NT2/D1 (cell line): Measurements from ENCODE around the gene CAMK2D.

Experiments
- DNase-seq: peaks from one replicate; pipeline ENCODE4 v3.0.0-alpha.2; 2011; ENCODE audit warnings: low read depth, low spot score
- H3K27me3 ChIP-seq: 2 replicates; pipeline ENCODE4 v1.6.0; 2011; ENCODE audit warnings: mild to moderate bottlenecking; ENCODE audit not compliant: insufficient read length, insufficient read depth
- H3K36me3 ChIP-seq: 2 replicates; pipeline ENCODE4 v1.6.1; 2011; ENCODE audit warnings: mild to moderate bottlenecking, low read length, mixed read lengths; ENCODE audit not compliant: insufficient read depth, insufficient read length
- H3K4me1 ChIP-seq: 2 replicates; pipeline ENCODE4 v1.5.1; 2011; ENCODE audit not compliant: insufficient read depth, insufficient read length
- H3K4me3 ChIP-seq: 2 replicates; pipeline ENCODE4 v1.5.1; 2011; ENCODE audit warnings: low read depth; ENCODE audit not compliant: insufficient read length
- H3K9ac ChIP-seq: 2 replicates; pipeline ENCODE4 v1.6.0; 2011; ENCODE audit warnings: low read depth; ENCODE audit not compliant: insufficient read length
- H3K9me3 ChIP-seq: 2 replicates; pipeline ENCODE4 v1.5.1; 2011; ENCODE audit warnings: mild to moderate bottlenecking, low read length; ENCODE audit not compliant: insufficient read depth
- SUZ12 ChIP-seq: IDR thresholded peaks from 2 replicates; pipeline ENCODE4 v1.6.1; 2011; ENCODE audit not compliant: insufficient read length, insufficient read depth; ENCODE audit errors: extremely low read depth
- YY1 ChIP-seq: IDR thresholded peaks from 2 replicates; pipeline ENCODE4 v1.6.1; 2011; ENCODE audit not compliant: insufficient read length, insufficient read depth
- ZNF274 ChIP-seq: IDR thresholded peaks from 2 replicates; pipeline ENCODE4 v1.6.1; 2011; ENCODE audit warnings: mild to moderate bottlenecking, low read depth, low read length

Gene CAMK2D

GRCh38 chr4:113482325-113482724 is 279.2 kb downstream of the CAMK2D start:
- Histone ChIP-seq H3K9ac (no peak overlapping the region), H3K9me3 (peaks cover 8% of the 10 kb centered on the region; the same call in 1 of the 2 replicates), H3K27me3 (no peaks in the 10 kb centered on the region), H3K4me1 (no peaks in the 10 kb centered on the region), H3K4me3 (no peak overlapping the region), H3K36me3 (no peaks in the 10 kb centered on the region)
- no peak for DNase-seq
- no peak for TF ChIP-seq SUZ12
- TF ChIP-seq ZNF274: no peak
- TF ChIP-seq YY1: no peak

- no peak for DNase-seq
- no peaks in the 10 kb centered on the region for H3K4me1 ChIP-seq
- H3K36me3 ChIP-seq: no peaks in the 10 kb centered on the region
- H3K9me3 ChIP-seq: peaks cover 13% of the 10 kb centered on the region
- no peaks in the 10 kb centered on the region for H3K27me3 ChIP-seq
- TF ChIP-seq ZNF274 (no peak), YY1 (no peak), SUZ12 (no peak)
- H3K9ac ChIP-seq: no peak overlapping the region
- H3K4me3 ChIP-seq: no peak overlapping the region
Observed at GRCh38 chr4:113481820-113482219, 279.7 kb downstream of the CAMK2D start.

- H3K36me3 ChIP-seq: no peaks in the 10 kb centered on the region
Observed at GRCh38 chr4:113480109-113480508, 281.4 kb downstream of the CAMK2D start.

GRCh38 chr4:113478032-113478431 is 283.5 kb downstream of the CAMK2D start:
- H3K36me3 ChIP-seq: no peaks in the 10 kb centered on the region
- H3K4me1 ChIP-seq: no peaks in the 10 kb centered on the region
- TF ChIP-seq YY1: no peak
- no peak for TF ChIP-seq ZNF274
- TF ChIP-seq SUZ12: no peak
- no peak for DNase-seq
- H3K4me3 ChIP-seq: no peak overlapping the region
- no peak overlapping the region for H3K9ac ChIP-seq
- peaks cover 19% of the 10 kb centered on the region for H3K9me3 ChIP-seq
- no peaks in the 10 kb centered on the region for H3K27me3 ChIP-seq

More at GRCh38 chr4:113480109-113480508, 281.4 kb downstream of the CAMK2D start:
- H3K4me1 ChIP-seq: no peaks in the 10 kb centered on the region
- H3K27me3 ChIP-seq: no peaks in the 10 kb centered on the region
- peaks cover 19% of the 10 kb centered on the region for H3K9me3 ChIP-seq
- no peak overlapping the region for H3K9ac ChIP-seq
- H3K4me3 ChIP-seq: no peak overlapping the region
- DNase-seq: no peak
- no peak for TF ChIP-seq YY1
- TF ChIP-seq SUZ12: no peak

GRCh38 chr4:113476800-113477199 is 284.7 kb downstream of the CAMK2D start:
- Histone ChIP-seq H3K4me1 (no peaks in the 10 kb centered on the region), H3K27me3 (no peaks in the 10 kb centered on the region), H3K36me3 (no peaks in the 10 kb centered on the region), H3K9ac (no peak overlapping the region), H3K9me3 (peaks cover 19% of the 10 kb centered on the region), H3K4me3 (no peak overlapping the region)
- TF ChIP-seq ZNF274: no peak
- TF ChIP-seq SUZ12: no peak
- no peak for TF ChIP-seq YY1
- no peak for DNase-seq

GRCh38 chr4:113474017-113474416 is 287.5 kb downstream of the CAMK2D start:
- no peaks in the 10 kb centered on the region for H3K4me1 ChIP-seq

GRCh38 chr4:113472864-113473263 is 288.7 kb downstream of the CAMK2D start:
- Histone ChIP-seq H3K4me3 (no peak overlapping the region), H3K9me3 (peaks cover 16% of the 10 kb centered on the region), H3K4me1 (no peaks in the 10 kb centered on the region), H3K9ac (no peak overlapping the region), H3K27me3 (no peaks in the 10 kb centered on the region), H3K36me3 (no peaks in the 10 kb centered on the region)
- TF ChIP-seq SUZ12 (no peak), YY1 (no peak), ZNF274 (no peak)
- DNase-seq: no peak

More at GRCh38 chr4:113474017-113474416, 287.5 kb downstream of the CAMK2D start:
- no peak for DNase-seq
- no peak for TF ChIP-seq ZNF274
- TF ChIP-seq YY1: no peak
- no peak for TF ChIP-seq SUZ12
- Histone ChIP-seq H3K27me3 (no peaks in the 10 kb centered on the region), H3K4me3 (no peak overlapping the region), H3K36me3 (no peaks in the 10 kb centered on the region), H3K9ac (no peak overlapping the region), H3K9me3 (peaks cover 19% of the 10 kb centered on the region)
